Measurements from ENCODE around the gene MAP4K4.

DNA sequence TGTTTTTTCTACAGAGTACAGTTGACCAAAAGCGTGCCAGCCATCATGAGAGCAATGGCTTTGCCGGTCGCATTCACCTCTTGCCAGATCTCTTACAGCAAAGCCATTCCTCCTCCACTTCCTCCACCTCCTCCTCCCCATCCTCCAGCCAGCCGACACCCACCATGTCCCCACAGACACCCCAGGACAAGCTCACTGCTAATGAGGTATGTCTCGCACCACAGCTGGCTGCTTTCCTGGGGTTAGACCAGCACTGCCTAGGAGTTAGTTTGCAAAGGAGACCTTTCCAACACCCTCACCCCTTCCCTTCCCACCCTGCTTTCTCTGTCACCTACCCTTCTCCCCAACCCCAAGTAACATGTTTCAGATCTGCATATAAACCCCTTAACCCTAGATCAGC, 174.0 kb downstream of the MAP4K4 start:
- TF ChIP-seq, protein P1, sequence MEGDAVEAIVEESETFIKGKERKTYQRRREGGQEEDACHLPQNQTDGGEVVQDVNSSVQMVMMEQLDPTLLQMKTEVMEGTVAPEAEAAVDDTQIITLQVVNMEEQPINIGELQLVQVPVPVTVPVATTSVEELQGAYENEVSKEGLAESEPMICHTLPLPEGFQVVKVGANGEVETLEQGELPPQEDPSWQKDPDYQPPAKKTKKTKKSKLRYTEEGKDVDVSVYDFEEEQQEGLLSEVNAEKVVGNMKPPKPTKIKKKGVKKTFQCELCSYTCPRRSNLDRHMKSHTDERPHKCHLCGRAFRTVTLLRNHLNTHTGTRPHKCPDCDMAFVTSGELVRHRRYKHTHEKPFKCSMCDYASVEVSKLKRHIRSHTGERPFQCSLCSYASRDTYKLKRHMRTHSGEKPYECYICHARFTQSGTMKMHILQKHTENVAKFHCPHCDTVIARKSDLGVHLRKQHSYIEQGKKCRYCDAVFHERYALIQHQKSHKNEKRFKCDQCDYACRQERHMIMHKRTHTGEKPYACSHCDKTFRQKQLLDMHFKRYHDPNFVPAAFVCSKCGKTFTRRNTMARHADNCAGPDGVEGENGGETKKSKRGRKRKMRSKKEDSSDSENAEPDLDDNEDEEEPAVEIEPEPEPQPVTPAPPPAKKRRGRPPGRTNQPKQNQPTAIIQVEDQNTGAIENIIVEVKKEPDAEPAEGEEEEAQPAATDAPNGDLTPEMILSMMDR (IDR thresholded peaks at IDR 0.05): no peak
- TF ChIP-seq EZH2 (IDR thresholded peaks at IDR 0.05) (no peak), EZH2phosphoT487 (IDR thresholded peaks at IDR 0.05) (no peak)

Data from neural progenitor cell (in vitro differentiated cells).